GM18519 (cell line): ENCODE data around the gene TRIML2.

ENCODE experiments used
- ATAC-seq: cut with Tn5 transposase; IDR thresholded peaks from one replicate; pipeline ENCODE4 v1.9.1; 2021; ENCODE audit warnings: mild to moderate bottlenecking, moderate library complexity; ENCODE audit not compliant: unreplicated experiment, low FRiP score

The TRIML2 gene, protein sequence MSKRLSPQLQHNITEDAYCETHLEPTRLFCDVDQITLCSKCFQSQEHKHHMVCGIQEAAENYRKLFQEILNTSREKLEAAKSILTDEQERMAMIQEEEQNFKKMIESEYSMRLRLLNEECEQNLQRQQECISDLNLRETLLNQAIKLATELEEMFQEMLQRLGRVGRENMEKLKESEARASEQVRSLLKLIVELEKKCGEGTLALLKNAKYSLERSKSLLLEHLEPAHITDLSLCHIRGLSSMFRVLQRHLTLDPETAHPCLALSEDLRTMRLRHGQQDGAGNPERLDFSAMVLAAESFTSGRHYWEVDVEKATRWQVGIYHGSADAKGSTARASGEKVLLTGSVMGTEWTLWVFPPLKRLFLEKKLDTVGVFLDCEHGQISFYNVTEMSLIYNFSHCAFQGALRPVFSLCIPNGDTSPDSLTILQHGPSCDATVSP

DNA sequence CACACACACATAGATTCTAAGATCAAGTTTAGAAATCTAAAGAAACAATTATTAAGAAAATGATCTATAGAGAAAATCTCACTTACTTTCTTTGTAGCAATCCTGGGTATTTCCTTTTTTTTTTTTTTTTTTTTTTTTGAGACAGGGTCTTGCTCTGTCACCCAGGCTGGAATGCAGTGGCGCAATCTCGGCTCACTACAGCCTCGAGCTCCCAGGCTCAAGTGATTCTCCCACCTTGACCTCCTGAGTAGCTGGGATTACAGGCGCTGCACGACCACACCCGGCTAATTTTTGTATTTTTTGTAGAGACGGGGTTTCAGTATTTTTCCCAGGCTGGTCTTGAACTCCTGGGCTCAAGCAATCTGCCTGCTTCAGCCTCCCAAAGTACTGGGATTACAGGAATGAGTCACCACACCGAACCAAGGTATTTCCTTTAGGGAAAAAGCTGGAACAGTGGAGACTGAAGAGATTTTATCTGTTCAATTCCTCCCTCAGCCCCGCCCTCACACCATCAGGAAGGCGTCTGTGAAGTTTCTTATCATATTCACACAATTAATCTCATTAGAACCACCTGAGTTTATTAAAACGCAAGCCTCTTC, at the start of gene TRIML2:
Gene TRIML2 (minus strand): TSS at position 447 of the 599 bp plus-strand sequence. CDS start 4,235 bp downstream, outside the sequence.
- no peak for ATAC-seq

DNA sequence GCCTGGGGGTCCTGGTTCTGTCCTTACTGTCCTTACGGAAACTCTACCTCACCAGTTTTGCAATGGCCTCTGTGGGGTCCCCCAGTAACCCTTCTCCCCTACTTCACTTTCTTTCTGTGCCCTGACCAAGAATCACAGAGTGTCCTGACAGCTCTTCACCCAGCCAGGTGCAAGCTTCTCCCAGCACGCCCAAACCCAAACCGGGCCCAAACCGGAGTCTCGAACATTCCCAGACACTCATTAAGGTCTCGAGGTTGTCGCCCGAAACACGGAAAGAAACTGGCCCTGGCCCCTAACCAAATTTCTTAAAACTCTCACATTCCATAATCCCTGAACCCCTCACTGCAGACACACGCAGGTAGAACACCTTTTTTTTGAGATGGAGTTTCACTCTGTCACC, 48.9 kb upstream of the TRIML2 start:
- no peak for ATAC-seq

GRCh38 chr4:188154668-188155405, 45.4 kb upstream of the TRIML2 start:
- ATAC-seq: no peak

- ATAC-seq: no peak
Measured at GRCh38 chr4:188147776-188148175, 38.4 kb upstream of the TRIML2 start.

DNA sequence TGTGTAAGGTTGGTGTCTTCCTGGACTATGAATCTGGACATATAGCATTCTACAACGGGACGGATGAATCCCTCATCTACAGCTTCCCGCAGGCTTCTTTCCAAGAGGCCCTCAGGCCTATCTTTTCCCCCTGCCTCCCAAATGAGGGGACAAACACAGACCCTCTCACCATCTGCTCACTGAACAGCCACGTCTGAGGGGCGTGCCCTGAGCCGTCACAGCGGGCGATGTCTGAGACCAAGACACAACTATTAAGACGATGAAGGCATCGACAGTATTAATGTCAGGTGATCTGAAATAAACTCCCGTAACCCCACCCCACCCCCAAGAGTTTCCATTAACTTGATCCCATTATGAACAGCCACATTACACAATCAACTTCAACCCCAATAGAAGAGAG, 37.8 kb upstream of the TRIML2 start:
- ATAC-seq: no peak

DNA sequence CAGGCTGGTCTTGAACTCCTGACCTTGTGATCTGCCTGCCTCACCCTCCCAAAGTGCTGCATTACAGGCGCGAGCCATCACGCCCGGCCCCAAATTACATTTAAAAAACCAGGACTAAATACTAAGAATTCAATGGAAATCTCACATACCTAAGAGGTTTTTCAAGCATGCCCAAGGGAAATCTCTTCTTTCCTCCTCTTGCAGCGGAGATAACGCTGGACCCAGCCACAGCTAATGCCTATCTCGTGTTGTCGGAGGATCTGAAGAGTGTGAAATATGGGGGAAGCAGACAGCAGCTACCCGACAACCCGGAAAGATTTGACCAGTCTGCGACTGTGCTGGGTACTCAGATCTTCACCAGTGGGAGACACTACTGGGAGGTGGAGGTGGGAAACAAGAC, 37.2 kb upstream of the TRIML2 start:
- ATAC-seq: no peak

GRCh38 chr4:188145601-188146000, 36.2 kb upstream of the TRIML2 start:
- ATAC-seq: no peak

GRCh38 chr4:188143731-188144130, 34.3 kb upstream of the TRIML2 start:
- ATAC-seq: no peak

DNA sequence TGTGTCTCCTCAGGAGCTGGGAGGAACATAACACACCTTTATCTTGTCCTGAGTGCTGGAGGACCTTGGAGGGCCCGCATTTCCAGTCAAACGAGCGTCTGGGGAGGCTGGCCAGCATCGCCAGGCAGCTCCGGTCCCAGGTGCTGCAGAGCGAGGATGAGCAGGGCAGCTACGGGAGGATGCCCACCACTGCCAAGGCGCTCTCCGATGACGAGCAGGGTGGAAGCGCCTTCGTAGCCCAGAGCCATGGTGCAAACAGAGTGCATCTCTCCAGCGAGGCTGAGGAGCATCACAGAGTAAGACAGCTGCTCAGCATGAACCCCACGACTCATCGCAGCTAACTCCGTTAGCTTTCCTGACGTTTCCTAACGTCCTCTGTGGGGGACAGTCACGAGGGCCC, 30.3 kb upstream of the TRIML2 start:
- ATAC-seq: no peak

- no peak for ATAC-seq
Measured at GRCh38 chr4:188139141-188139540, 29.7 kb upstream of the TRIML2 start, which contains the start of gene TRIML1. TRIML1 (plus strand) TSS chr4:188139441; CDS start chr4:188139559, 118 bp downstream.

DNA sequence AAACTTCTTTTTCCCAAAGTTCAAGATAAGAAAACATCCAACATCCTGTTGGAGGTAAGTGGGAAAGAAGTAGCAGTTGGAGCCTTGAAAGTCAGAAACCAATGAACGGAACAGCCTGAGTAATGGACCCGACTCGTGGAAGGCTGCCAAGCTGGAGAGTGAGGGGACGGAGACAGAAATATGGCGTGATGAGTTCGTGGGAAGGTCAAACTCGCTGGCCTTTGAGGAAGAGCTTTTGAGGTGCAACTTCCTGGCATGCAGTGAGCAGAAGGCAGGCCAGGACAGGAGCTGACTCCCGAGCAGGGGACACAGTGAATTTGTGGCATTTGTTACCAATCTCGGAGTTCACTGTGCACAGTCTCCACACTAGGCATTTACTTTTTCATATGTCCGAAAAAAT, 28.8 kb upstream of the TRIML2 start:
- no peak for ATAC-seq

DNA sequence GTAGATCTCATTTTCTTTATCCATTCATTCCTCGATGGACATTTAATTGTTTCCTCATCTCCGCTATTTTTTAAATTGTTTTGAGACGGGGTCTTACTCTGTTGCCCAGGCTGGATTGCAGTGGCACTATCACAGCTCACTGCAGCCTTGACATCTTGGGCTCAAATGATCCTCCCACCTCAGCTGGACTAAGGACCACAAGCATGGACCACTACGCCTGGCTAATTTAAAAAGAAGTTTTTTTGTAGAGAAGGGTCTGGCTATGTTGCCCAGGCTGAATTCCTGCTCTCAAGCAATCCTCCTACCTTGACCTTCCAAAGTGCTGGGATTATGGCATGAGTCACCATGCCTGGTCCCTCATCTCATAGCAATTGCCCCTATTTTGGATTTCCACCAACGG, 22.8 kb upstream of the TRIML2 start:
- no peak for ATAC-seq

- ATAC-seq: no peak
Measured at GRCh38 chr4:188130355-188130754, 21.0 kb upstream of the TRIML2 start.

- no peak for ATAC-seq
Measured at GRCh38 chr4:188127214-188127874, 17.9 kb upstream of the TRIML2 start.

DNA sequence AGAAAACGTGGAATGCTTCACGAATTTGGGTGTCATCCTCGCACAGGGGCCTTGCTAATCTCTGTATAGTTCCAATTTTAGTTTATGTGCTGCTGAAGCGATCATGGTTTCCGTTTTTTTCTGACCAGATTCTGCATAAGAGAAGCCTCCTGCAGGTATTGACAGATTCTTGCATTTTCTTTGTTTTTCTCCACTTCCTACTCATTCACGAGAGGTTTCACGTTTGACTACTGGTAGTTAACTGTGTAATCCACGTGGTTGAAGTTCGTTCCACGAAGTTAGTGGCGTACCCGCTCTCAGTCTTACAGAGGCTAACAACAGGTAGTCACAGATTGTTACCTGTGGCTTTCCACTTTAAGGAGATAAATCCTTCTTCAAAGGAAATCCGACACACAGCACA, 12.1 kb upstream of the TRIML2 start:
- no peak for ATAC-seq

- ATAC-seq: no peak
Measured at GRCh38 chr4:188117631-188118324, 8.4 kb upstream of the TRIML2 start.

GRCh38 chr4:188113156-188113555, 3.8 kb upstream of the TRIML2 start:
- no peak for ATAC-seq

DNA sequence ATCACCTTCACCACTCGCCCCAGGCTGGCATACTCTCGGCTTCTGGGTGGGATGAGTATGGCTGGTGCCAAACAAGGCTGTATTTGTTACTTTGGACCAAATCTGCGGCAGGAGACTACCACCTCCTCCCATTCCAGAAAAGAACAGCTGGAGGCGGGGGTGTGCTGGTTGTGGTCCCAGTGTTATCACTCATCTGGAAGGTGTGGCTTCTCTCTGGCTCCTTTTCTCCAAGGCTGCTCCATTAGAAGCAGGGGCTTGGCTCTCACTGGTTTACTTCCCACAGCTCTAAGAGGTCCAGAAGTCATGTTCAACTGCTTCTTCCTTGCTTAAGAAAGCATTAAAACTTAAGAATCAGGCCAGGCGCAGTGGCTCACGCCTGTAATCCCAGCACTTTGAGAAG, 2.6 kb upstream of the TRIML2 start:
- ATAC-seq: no peak

- no peak for ATAC-seq
Measured at GRCh38 chr4:188110741-188111471, 1.5 kb upstream of the TRIML2 start.

GRCh38 chr4:188110036-188110435, 633 bp upstream of the TRIML2 start:
- no peak for ATAC-seq
